Dermis microvascular lymphatic vessel endothelial cell (primary cell): Measurements from ENCODE around the gene SLC25A11. TPM values are rescaled to one million over a fixed set of nuclear protein-coding genes. Genes with fewer than 3 reads are reported as not detected.
"Not testable (repeated sequence)": the region's sequence is repeated elsewhere in the genome, so short reads cannot be mapped to it uniquely, and the experiment has no call there.

ENCODE experiments used
- DNase-seq, 2 donors: peaks; one replicate each; pipeline versions ENCODE4 v3.0.0 to v3.0.0-alpha.2; 2010; ENCODE audit warnings: low read depth in 2 of 2
- total RNA-seq: library from RNA; depleted of rRNA; stranded (reverse); fragments of >200 nt; gene quantifications from 2 replicates; pipeline ENCODE4 v1.2.1, GENCODE V29; 2014

SLC25A11 gene
- total RNA-seq, 1 donor from 2014 or later: 47.4 TPM

DNA sequence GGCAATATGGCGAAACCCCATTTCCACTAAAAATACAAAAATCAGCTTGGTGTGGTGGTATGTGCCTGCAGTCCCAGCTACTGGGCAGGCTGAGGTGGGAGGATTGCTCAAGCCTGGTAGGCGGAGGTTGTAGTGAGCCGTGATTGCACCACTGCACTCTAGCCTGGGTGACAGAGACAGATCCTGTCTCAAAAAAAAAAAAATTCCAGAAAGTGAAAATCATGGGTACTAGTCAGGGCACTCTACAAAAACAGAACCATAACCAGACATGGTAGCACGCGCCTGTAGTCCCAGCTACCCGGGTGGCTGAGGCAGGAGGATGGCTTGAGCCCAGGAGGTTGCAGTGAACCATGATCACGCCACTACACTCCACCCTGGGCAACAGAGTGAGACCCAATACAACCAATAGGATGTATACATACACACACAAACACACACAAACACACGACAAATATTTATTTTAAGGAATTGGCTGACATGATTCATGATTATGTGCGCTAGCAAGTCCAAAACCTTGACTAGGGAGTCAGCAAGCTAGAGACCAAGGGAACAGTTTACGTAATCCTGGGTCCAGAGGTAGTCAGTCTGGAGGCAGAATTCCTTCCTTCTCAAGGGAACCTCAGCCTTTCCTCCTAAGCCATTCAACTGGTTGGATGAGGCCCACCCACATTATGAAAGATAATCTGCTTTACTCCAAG is 19.3 kb downstream of the SLC25A11 start:
- DNase-seq: no peak

DNA sequence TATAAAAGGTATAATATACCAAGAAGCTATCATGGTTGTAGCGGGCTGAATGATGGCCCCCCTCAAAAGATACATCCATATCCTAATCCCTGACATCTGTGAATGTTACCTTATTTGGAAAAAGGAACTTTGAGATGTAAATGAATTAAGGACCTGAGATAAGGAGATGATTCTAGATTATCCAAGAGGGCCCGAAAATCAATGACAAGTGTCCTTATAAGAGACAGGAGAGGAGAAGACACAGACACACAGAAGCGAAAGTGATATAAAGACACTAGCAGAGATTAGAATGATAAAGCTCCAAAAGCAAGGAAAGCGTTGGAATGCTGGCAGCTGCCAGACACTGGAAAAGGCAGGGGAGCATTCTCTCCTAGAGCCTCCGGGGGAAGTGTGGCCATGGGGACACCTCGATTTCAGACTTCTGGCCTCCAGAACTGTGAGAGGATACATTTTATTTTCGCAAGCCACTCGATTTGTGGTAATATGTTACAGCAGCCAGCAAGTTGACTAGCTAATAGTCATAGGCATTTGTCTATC is 20.3 kb downstream of the SLC25A11 start:
- DNase-seq: no peak

DNA sequence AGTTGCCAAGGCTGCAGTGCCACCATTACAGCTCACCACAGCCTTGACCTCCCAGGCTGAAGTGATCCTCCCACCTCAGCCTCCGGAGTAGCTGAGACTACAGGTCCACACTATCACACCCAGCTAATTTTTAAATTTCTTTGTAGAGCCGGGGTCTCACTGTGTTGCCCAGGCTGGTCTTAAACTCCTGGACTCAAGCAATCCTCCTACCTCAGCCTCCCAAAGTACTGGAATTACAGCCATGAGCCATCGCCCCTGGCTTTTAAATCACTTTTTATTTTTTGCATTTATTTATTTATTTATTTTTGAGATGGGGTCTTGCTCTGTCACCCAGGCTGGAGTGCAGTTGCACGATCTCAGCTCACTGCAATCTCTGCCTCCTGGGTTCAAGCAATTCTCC is 25.3 kb downstream of the SLC25A11 start:
- not testable (repeated sequence) for DNase-seq

DNA sequence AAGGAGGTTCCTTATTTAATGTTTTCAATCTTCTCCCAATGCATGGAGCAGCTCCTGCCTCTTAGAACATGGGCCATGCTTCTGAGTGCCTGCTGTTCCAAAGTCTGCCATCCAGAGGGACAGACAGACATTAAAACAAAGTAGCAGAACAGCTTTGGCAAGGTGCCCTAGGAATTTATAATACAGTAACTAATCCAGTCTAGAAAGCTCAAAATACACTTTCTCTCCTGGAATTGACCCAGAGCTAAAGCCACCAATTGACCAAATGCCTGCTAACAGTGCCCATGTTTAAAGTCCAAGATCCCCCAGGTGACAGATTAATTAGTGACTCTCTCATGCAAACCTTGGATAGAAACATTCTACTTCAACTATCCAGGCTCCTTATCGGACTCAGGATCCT is 25.9 kb downstream of the SLC25A11 start:
- DNase-seq: no peak

DNA sequence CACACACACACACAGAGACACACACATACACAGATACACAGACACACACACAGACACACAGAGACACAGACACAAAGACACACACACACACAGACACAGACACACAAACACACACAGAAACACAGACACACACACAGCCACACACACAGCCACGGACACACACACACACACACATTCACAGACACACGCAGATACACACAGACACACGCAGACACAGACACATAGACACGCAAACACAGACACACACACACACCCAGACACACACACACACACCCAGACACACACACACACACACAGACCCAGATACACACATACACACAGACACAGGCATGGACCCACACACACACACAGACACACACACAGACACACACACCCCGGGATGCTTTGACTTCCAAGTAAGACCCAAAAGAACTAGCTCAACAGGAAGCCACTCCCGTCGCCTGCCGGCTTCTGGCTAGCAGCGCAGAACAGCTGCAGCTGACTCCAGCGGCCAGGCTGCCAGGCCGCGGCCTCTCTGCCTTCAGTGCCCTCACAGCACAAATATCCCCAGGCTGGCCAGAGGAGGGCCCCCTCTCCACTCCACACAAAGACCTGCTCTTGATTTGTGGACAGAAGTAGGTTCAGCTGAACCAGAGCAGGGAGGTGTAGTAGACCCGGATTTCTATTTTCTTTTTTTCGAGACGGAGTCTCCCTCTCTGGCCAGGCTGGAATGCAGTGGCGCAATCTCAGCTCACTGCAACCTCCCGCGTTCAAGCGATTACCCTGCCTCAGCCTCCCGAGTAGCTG is 30.9 kb downstream of the SLC25A11 start:
- peak; percentile 87 to 94 for DNase-seq

DNA sequence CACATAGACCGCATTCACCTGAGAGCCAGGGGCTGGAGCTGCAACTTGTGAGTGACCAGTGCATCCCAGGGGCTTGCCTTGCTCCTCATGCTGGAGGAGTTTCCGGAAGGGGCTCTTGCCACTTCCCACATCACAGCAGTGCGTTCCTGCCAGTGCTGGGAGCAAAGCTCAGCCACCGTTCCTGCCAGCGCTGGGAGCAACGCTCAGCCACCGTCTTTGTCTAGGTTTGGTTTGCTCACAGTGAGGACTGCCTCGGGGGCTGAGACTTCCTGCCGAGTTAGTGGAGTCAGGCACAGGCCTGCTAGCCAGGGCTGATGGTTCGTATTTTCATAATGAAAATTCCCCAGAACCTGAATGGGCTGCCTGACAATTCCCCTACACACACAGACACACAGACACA is 31.5 kb downstream of the SLC25A11 start:
- no peak for DNase-seq

DNA sequence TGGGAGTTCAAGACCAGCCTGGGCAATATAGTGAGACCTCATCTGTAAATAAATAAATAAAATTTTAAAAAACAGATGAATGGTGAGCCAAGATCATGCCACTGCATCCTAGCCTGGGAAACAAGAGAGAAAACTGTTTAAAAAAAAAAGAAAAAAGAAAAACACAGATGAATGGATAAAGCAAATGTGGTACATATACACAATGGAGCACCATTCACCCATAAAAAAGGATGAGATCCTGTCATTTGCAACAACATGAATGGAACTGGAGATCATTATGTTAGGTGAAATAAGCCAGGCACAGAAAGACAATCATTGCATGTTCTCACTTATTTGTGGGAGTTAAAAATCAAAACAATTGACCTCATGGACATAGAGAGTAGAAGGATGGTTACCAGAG is 33.2 kb downstream of the SLC25A11 start:
- DNase-seq: not testable (repeated sequence)

DNA sequence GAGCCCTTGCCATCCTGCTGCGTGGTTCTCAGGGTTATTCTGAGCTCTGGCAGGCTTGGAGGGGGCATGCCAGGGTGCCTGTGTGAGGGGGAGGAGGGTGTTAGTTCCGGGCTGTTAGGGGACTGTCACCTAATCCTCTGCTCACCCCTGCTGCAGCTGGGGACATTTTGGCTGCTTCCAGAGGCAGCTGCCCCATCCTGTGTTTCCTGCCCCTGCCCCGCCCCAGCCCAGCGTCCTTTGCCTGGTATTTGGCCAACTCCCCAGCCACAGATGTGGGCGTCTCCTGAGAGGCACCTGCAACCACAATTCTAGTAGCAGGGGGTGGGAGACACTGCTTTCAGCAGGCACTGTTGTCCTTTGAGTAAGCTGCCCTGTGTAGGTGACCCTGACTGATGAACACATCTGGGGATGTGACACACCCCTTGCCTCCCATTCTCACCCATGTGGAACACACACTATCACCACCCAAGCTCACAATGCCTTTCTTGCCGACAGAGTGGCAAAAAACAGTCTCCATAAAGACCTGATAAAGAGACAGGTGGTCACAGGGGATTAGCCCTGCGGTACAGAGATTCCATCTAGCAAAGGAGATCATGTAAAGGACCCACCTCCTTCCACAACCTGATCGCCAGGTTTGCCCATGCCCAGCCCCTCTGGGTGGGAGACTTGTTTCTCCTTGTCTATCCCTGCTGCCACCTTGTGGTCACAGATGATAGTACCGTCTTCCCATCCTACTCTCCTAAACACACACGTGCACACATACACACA is 36.6 kb downstream of the SLC25A11 start, which contains the start of gene CHRNE:
Gene CHRNE (minus strand): TSS at position 48 of the 768 bp plus-strand sequence. CDS start 35 bp downstream, at position 13.
- DNase-seq: peak; percentile 76 to 87

DNA sequence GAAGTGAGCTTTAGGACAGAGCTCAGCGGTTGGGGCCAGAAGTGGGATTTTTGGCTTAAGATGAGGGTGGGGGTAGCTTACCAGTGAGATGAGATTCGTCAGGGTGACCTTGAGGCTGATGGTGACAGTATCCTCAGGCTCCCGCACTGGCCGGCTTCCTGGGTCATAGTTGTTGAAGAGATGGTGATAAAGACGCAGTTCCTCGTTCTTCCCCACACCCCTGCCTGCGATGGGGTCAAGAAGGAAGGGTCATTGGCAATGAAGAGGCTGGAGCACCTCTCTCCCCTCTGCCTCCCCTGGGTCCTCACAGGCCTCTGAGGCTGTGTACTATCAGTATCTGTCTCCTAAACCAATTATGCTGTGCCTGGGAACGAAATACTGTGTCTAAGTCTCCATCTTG is 37.3 kb downstream of the SLC25A11 start:
- DNase-seq: no peak

DNA sequence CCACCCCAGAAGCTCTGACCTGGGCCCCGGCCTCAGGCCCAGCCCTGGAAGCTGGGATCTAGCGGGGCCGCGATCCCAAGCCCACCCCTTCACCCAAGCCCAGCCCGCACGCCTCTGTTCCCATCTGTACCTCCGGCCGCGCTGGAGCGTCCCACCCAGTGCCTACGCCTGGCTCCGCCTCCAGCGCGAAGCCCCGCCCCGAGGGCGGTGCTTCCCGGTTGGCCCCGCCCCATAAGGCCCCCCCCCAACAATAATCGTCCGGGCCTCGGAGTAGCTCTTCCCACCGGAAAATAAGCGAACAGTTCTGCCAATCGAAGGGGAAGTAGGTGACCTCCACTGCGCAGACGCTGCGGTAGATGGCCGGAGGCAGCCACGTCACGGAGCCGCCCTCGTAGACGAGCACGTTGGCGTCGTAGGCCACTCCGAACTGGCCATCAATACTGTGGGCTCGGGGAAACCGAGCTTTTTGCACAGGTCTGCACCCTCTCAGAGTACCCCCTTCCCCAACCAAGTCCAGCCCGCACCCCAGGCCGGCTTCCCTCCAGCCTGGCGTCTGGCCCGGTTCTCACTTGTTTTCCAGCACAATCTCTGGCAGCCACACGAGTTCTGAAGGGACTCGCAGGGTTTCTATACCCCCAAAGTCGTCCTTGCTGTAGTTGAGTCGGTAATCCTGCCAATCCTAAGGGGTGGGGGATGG is 38.0 kb downstream of the SLC25A11 start:
- peak; percentile 65 to 85 for DNase-seq

DNA sequence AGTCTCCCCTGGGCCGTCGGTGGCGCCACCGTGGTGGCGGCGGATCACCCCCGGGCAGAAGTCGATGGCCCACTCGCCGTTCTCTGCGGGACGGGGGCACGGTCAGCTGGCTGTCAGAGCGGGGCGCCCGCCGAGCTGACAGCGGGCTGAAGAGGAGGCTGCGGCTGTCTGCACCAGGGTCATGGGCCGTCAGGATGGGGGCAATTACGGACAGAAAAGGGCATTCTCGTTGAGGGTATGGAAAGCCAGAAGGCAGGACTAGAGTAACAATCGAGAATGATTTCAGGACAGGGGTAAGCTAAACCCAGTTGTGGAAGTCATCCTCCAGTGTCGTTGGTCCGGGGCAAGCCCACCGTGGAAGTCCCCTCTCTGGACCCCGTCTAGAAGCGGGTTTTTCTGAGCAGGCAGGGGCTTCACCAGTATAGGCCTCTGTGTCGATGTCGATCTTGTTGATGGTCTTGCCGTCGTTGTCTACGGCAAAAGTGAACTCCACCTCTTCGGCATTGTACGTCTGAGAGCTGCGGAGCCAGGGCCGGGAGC is 38.7 kb downstream of the SLC25A11 start:
- no peak for DNase-seq

DNA sequence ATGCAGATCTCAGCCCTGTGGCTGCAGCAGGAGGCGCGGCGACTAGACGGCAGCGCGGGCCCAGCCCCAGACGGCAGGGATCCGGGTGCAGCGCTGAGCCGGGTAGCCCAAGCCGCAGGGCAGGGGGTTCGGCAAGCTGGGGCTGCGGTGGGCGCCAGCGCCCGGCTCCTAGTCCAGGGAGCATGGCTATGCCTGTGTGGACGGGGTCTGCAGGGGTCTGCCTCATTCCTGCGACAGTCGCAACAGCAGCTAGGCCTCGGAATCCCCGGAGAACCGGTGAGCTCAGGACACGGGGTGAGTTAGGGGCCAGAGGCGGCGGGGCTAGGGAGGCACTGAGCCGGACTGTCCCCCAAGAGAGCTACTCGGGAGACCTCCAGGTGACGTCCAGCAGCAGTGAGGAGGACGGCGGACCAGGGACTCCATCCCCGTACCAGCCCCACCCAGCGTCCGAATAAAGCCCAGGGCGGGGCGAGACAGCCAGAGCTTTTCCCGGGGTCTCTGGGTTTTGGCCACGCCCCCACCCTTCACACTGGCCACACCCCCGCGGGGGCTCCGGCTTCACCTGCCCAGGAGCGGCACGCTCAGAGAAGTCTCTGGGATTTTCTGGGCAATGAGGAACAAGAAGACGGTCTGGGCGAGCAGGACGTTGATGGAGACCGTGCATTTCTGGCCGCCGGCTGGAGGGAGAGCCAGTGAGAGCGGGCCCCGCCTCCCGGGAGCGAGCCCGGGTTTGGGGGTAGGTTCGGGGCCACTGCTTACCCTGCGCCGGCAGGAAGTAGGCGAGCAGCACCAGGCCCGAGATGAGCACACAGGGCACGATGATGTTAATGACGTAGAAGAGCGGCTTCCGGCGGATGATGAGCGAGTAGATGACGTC is 39.4 kb downstream of the SLC25A11 start:
- peak; percentile 15 to 52 for DNase-seq

DNA sequence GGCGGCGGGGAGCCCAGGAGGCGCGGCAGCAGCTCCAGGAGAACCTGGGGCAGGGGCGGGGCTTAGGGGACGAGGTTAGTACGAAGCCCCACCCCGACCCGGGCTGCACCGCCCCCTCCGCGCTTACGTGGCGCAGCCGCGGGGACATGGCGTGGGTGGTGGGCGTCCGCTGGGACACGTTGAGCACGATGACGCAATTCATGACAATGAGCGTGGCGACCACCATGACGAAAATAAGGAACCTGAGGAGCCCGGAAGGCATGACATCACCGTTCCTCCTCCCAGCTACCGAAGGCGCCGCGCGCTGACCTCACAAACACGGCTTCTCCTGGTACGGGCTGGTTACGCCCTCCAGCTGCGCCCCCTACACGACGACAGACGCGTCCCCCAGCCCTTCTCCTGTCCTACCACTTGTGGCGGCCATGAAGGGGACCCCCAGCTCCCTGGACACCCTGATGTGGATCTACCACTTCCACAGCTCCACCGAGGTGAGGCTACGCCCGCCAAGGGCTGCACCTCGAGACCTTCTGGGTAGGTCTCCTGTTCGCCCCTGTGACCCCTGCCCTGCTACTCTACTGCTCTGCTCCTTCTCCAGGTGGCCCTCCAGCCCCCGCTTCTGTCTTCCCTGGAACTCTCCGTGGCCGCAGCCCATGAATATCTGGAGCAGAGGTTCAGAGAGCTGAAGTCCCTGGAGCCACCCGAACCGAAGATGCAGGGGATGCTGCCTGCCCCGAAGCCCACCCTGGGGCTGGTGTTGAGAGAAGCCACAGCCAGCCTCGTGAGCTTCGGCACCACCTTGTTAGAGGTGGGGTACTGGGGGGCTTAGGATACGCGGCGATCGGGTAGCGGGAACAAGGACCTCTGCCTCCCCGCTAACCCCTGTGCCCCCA is 40.3 kb downstream of the SLC25A11 start, which contains the start of gene C17orf107:
Gene C17orf107 (plus strand): TSS at position 196 of the 890 bp plus-strand sequence. CDS start 227 bp downstream, at position 423.
- DNase-seq: peak; percentile 27 to 88

DNA sequence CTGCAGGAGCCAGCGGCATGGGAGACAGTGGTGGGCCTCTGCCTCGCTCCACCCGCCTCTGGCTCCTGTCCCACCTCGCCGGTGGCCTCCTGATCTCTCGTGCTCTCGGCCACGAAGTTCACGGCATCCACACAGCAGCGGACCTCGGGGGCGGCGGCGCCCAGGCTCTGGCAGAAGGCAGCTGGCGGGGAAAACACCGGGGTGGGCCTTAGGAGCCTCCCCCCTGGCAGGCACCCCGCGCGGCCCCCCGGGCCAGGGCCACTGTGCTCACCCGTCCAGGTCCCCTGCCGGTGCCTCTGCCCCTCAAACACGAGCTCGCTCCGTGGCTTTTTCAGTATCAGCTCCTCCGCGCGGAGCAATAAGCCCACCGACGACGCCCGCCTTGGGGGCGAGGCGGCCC is 40.9 kb downstream of the SLC25A11 start:
- no peak for DNase-seq

DNA sequence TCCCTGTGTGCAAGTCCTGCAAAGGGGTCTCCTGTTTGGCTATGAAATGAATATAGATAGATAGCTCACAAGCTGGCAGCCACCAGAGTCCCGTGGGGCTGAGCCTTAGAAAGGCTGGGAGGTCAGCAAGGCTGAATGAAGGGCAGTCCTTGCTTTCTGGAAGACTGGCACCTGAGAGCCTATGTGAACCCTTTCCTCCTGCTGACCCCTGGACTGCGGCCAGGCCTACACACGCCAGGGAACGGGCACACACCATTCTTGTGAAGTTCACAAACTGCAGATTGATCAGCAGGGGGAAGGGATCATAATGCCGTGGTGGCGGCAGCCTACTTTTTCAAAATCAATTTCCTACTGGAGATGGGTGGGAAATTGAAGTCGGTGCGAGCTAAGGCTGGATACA is 41.5 kb downstream of the SLC25A11 start:
- no peak for DNase-seq

DNA sequence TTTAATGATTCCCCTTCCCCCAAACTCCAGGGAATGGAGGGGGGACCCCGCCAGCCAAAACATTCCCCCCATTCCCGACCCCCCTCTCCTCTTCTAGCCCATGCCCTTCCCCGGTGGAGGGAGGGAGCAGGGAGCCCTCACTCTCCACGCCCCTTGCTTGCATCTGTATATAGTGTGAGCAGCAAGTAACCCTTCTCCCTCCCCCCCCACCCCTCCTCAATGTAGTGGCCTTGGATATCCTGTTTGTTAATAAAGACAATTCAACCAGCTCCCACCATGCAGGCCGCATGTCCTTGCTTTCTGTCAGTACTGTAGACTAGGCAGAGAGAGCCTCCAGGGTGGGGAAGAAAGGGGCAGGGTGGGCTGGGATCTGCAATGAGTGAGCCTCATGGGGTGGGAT is 42.1 kb downstream of the SLC25A11 start:
- DNase-seq: no peak

DNA sequence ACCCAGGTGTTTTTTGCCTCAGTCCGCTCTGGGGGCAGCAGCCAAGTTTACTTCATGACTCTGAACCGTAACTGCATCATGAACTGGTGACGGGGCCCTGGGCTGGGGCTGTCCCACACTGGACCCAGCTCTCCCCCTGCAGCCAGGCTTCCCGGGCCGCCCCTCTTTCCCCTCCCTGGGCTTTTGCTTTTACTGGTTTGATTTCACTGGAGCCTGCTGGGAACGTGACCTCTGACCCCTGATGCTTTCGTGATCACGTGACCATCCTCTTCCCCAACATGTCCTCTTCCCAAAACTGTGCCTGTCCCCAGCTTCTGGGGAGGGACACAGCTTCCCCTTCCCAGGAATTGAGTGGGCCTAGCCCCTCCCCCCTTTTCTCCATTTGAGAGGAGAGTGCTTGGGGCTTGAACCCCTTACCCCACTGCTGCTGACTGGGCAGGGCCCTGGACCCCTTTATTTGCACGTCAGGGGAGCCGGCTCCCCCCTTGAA is 42.6 kb downstream of the SLC25A11 start:
- no peak for DNase-seq

DNA sequence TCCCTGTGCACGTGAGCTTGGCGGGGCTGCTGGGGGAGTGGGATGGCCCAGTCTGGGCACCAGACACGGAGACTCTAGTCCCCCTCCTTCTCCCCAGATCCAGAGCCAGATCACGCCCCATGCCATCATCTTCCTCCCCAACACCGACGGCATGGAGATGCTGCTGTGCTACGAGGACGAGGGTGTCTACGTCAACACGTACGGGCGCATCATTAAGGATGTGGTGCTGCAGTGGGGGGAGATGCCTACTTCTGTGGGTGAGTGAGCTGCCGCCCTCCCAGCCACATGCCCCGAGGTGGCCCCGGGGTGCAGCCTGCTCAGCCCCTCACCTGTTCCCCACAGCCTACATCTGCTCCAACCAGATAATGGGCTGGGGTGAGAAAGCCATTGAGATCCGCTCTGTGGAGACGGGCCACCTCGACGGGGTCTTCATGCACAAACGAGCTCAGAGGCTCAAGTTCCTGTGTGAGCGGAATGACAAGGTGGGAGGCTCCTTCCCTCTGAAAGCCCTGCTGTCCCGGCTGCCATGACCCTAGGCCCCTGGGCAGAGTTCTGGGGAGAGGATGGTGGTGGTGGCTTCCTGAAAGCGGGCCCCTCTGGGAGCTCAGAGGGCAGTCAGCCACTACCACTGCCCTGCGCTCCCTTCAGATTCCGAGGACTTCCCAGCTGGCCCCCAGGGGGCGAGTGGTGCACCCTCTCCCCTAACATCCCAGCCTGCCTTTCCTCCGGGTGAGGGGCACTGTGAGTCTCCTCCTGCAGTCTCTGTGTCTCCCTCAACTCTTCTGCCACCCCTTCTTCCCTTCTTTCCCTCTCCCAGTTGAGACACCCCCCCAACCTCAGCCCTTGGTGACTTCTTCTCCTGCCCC is 43.3 kb downstream of the SLC25A11 start:
- DNase-seq: no peak
